Brain microvascular endothelial cell (primary cell): ENCODE results near the gene ERICH6.

ENCODE experiments used
- DNase-seq: peaks from one replicate; pipeline ENCODE4 v3.0.0-alpha.2; 2020
- H3K27ac ChIP-seq: fragments of 250-450 bp; sonication (Bioruptor Pico); 2 replicates; pipeline ENCODE4 v1.5.1; 2020; ENCODE audit warnings: mild to moderate bottlenecking, moderate library complexity
- H3K27me3 ChIP-seq: fragments of 250-450 bp; sonication (Bioruptor Pico); replicated peaks from 2 replicates; pipeline ENCODE4 v1.5.1; 2020; ENCODE audit warnings: mild to moderate bottlenecking
- H3K36me3 ChIP-seq: fragments of 250-450 bp; sonication (Bioruptor Pico); replicated peaks from 2 replicates; pipeline ENCODE4 v1.5.1; 2020; ENCODE audit warnings: mild to moderate bottlenecking
- H3K4me3 ChIP-seq: 2 replicates; pipeline ENCODE4 v1.5.1; 2011; ENCODE audit warnings: low read depth, mild to moderate bottlenecking, control low read depth, low read length, moderate library complexity
- in situ Hi-C: cut with HindIII; loops from 2 replicates; pipeline ENCODE4 v1.10.0; 2017; ENCODE audit warnings: low sequenced_read_pairs, low pct_ligation_motif_present
- TF ChIP-seq, protein P1 (sequence below): IDR thresholded peaks from 2 replicates; pipeline ENCODE4 v1.5.1; 2011; ENCODE audit warnings: low read depth, mild to moderate bottlenecking, moderate library complexity, low read length, control low read depth, inconsistent platforms; ENCODE audit errors: missing control alignments

The ERICH6 gene

DNA sequence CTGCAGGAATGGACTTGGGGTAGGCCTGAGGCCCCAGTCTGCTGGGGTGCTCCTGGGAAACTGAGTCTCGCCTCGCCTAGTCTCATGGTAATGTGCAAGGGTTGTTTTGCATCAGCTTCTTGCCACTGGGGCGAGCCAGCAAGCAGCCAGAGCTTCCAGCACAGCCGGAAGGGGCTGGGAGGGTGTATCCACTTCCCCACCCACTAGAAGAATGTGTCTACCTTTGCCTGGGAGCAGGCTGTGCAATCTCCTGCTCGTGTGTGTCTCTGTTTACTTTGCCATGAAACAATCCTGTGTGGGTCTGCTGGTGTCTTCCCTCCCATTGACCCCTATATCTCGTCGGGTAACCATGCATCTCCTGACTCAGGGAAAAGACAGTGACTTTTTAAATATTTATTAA lies 21.8 kb upstream of the ERICH6 start:
- in situ Hi-C loops, result no loop called here
- TF ChIP-seq, protein P1, sequence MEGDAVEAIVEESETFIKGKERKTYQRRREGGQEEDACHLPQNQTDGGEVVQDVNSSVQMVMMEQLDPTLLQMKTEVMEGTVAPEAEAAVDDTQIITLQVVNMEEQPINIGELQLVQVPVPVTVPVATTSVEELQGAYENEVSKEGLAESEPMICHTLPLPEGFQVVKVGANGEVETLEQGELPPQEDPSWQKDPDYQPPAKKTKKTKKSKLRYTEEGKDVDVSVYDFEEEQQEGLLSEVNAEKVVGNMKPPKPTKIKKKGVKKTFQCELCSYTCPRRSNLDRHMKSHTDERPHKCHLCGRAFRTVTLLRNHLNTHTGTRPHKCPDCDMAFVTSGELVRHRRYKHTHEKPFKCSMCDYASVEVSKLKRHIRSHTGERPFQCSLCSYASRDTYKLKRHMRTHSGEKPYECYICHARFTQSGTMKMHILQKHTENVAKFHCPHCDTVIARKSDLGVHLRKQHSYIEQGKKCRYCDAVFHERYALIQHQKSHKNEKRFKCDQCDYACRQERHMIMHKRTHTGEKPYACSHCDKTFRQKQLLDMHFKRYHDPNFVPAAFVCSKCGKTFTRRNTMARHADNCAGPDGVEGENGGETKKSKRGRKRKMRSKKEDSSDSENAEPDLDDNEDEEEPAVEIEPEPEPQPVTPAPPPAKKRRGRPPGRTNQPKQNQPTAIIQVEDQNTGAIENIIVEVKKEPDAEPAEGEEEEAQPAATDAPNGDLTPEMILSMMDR, result no peak

DNA sequence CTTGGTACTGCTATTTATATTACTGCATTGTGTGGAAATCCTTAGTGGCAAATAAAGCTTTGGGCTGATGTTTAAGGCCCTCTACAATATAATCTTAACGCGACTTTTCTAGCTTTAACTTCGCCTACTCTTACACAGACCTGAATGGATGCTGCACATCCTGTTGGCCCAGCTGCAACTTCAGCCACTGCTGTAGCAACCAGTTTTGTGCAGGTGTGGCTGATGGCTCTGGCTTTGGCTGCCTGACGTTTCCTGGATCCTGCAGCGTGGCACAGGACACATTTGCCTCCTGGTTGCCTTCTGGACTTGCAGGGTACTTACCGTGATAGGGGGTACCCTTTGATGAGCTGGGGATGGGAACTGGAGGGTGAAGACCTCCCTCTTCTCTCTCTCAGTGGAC lies 20.2 kb upstream of the ERICH6 start:
- TF ChIP-seq, protein P1, result no peak
- H3K4me3 ChIP-seq, result no peak overlapping the region
- no peak overlapping the region for H3K27ac ChIP-seq
- no peaks in the 10 kb centered on the region for H3K36me3 ChIP-seq
- H3K27me3 ChIP-seq, result no peaks in the 10 kb centered on the region
- DNase-seq, result no peak
- in situ Hi-C loops, result no loop called here

More for the DNA sequence above, 21.8 kb upstream of the ERICH6 start:
- no peak overlapping the region for H3K27ac ChIP-seq
- DNase-seq, result no peak
- H3K27me3 ChIP-seq, result no peaks in the 10 kb centered on the region
- no peak overlapping the region for H3K4me3 ChIP-seq
- H3K36me3 ChIP-seq, result no peaks in the 10 kb centered on the region

DNA sequence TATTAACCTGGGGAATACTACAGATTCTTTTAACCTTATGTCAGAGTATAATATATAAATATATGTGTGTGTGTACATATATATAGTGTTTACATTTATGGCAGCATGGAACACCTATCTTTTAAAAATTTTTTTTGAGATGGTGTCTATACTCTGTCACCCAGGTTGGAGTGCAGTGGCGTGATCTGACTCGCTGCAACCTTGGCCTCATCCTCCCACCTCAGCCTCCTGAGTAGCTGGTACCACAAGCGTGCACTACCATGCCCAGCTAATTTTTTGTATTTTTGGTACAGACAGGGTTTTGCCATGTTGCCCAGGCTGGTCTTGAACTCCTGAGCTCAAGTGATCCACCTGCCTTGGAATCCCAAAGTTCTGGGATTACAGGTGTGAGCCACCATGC lies 18.5 kb upstream of the ERICH6 start:
- TF ChIP-seq, protein P1, result no peak
- in situ Hi-C loops, result no loop called here
- H3K36me3 ChIP-seq, result no peaks in the 10 kb centered on the region
- H3K27ac ChIP-seq, result no peak overlapping the region
- H3K27me3 ChIP-seq, result no peaks in the 10 kb centered on the region
- H3K4me3 ChIP-seq, result no peak overlapping the region
- no peak for DNase-seq

DNA sequence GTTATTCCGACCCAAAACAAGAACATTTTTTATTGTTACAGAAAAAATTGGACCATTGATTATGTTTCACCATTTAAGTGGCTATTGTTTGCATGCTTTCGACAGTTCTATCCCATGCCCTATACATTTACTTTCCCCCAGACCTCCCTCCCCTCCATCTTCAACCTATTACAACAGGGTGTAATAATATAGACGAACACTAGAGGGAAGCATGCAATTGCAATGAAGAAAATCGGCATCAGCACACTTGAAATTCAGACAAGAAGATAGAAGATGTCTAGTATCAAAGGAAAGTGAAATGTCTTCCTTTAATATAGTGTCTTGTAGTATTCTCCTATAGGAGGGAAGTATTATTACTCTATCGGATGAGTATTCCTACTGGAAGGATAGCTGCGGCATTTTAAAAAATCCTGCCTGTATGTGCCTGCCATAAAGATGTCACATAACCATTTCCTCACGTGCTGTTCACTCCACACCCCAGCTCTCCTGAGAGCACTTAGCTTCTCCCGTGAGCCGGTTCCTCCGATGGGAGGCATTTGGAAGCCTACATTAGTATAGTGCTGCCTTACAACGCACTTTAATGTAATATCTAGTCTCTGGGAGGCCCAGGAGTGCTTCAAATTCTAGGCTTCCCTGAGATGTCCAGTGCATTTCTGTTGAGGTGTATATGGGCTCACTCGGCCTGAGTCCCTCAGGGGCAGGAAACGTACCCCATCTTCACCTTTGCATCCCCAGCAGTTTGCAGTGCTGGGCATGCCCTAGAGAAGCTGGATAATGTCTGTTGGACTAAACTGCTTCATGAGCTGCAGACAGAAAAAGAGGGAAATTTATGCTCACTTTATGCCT lies 17.8 kb upstream of the ERICH6 start:
- Histone ChIP-seq H3K36me3 (no peaks in the 10 kb centered on the region), H3K4me3 (no peak overlapping the region), H3K27me3 (no peaks in the 10 kb centered on the region), H3K27ac (no peak overlapping the region)
- TF ChIP-seq, protein P1, result peak; percentile 64
- in situ Hi-C loops, result no loop called here
- DNase-seq, result peak; percentile 29

DNA sequence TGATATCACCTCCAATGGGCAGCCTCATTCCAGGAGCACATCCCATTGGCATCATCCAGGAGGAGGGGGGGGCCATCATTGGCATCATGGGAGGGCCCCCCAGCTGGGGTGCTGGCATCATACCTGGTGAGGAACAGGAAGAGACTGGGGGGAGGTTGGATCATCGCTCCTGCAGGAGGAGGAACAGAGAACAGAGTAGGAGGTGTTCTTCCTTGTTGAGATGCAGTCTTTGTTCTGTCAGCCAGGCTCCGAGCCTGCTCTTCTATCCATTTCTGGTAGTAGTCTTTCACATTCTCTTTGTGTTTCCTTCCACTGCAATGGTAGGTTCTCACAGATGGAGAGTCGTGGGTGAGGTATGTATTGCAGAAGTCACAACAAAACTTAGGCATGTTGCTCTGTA lies 16.7 kb upstream of the ERICH6 start:
- Histone ChIP-seq H3K36me3 (no peaks in the 10 kb centered on the region), H3K27ac (no peak overlapping the region), H3K27me3 (no peaks in the 10 kb centered on the region), H3K4me3 (no peak overlapping the region)
- no peak for DNase-seq
- TF ChIP-seq, protein P1, result no peak
- in situ Hi-C loops, result no loop called here

DNA sequence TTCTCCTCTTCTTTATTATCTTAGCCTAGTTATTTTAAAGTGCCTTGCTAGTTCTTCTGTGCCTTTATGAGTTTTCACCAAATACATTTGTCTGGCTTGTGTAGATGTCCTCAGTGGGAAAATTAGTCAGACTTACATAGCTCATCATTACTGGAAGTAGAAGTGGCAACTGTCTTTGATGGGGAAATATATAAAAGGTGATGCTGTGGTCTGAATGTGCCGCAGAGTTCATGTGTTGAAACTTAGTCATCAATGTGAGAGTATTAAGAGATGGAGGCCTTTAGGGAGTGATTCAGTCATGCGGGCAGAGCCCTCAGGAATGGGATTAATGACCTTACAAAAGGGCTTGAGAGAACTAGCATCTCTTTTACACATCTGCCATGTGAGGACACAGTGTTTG lies 6.4 kb upstream of the ERICH6 start:
- Histone ChIP-seq H3K4me3 (no peak overlapping the region), H3K36me3 (no peaks in the 10 kb centered on the region), H3K27ac (no peak overlapping the region), H3K27me3 (no peaks in the 10 kb centered on the region)
- TF ChIP-seq, protein P1, result no peak
- in situ Hi-C loops, result no loop called here
- DNase-seq, result no peak
